Choroid plexus epithelial cell (primary cell): Measurements from ENCODE around the gene PLA2G2F.

Experiments used
- DNase-seq: peaks from one replicate; pipeline ENCODE4 v3.0.0-alpha.2; 2010; ENCODE audit warnings: low read depth
- H3K4me3 ChIP-seq: 2 replicates; pipeline ENCODE4 v1.5.1; 2011; ENCODE audit warnings: low read depth, mild to moderate bottlenecking, control low read depth, low read length, moderate library complexity
- CTCF ChIP-seq: conservative IDR thresholded peaks from 2 replicates; pipeline ENCODE4 v1.5.1; 2011; ENCODE audit warnings: low read depth, mild to moderate bottlenecking, control low read depth, inconsistent platforms, low read length, moderate library complexity

The PLA2G2F gene

GRCh38 chr1:20195462-20195780 lies 56.3 kb downstream of the PLA2G2F start:
- no peak for TF ChIP-seq CTCF
- no peak overlapping the region for H3K4me3 ChIP-seq
- DNase-seq = no peak

- no peak for TF ChIP-seq CTCF
- no peak overlapping the region for H3K4me3 ChIP-seq
- no peak for DNase-seq
Observed at GRCh38 chr1:20197329-20197791, 58.2 kb downstream of the PLA2G2F start.

GRCh38 chr1:20198296-20198695 lies 59.2 kb downstream of the PLA2G2F start:
- DNase-seq = no peak
- no peak for TF ChIP-seq CTCF
- H3K4me3 ChIP-seq = no peak overlapping the region

- TF ChIP-seq CTCF = no peak
- H3K4me3 ChIP-seq = no peak overlapping the region
- no peak for DNase-seq
Observed at GRCh38 chr1:20198918-20199317, 59.8 kb downstream of the PLA2G2F start.

GRCh38 chr1:20199403-20199802 lies 60.3 kb downstream of the PLA2G2F start:
- DNase-seq = no peak

GRCh38 chr1:20199840-20200239 lies 60.7 kb downstream of the PLA2G2F start:
- no peak for TF ChIP-seq CTCF
- no peak for DNase-seq
- H3K4me3 ChIP-seq = no peak overlapping the region

More at GRCh38 chr1:20199403-20199802, 60.3 kb downstream of the PLA2G2F start:
- TF ChIP-seq CTCF = no peak
- H3K4me3 ChIP-seq = no peak overlapping the region
